ENCODE data around the gene YIPF2. TPM values are rescaled to one million over a fixed set of nuclear protein-coding genes. Genes with fewer than 3 reads are reported as not detected.
A peak's percentile ranks its signal among the peaks of the same experiment; 100 is the strongest.

Gene YIPF2
- total RNA-seq, 2 experiments from 2014 or later, result 21.1 to 21.7 TPM

DNA sequence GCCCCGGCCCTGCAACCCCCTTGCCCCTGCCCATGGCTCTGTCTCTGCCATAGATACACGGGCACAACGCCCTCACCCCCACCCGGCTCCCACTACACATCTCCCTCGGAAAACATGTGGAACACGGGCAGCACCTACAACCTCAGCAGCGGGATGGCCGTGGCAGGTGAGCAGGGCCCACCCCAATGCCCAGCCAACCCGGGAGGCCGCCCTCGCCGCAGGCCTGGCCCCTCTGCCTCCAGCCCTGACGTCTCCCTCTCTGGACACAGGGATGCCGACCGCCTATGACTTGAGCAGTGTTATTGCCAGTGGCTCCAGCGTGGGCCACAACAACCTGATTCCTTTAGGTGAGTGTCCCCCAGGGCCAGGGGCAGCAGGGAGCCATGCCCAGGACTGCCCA lies 7.7 kb downstream of the YIPF2 start:
- no peaks in the 10 kb centered on the region for H3K27me3 Mint-ChIP-seq
- H3K4me3 Mint-ChIP-seq, result no peak overlapping the region
- H3K4me1 ChIP-seq (ENCODE audit: insufficient read depth, low read length), result no peaks in the 10 kb centered on the region
- ATAC-seq (ENCODE audit: poor library complexity) (no peak), DNase-seq (peak in 1 of 14 experiments; percentile 23)
- no peaks in the 10 kb centered on the region for H3K9me3 Mint-ChIP-seq
- peaks cover 44% of the 10 kb centered on the region for H3K36me3 ChIP-seq (ENCODE audit: insufficient read depth, low read length)
- H3K27ac ChIP-seq (ENCODE audit: low read depth in 1 of 2, low read length in 2 of 2), result no peak overlapping the region
- H3K4me1 Mint-ChIP-seq (ENCODE audit: low read depth), result no peaks in the 10 kb centered on the region
- H3K9me3 ChIP-seq (ENCODE audit: control insufficient read depth in 1 of 2, insufficient read depth in 1 of 2, low read length in 2 of 2), result no peaks in the 10 kb centered on the region
- no peak for TF ChIP-seq CTCF (IDR thresholded peaks at IDR 0.05)
- CTCF ChIA-PET, result no interaction called here
- POLR2A ChIA-PET, result no interaction called here
- H3K27ac Mint-ChIP-seq, result no peak overlapping the region
- H3K4me3 ChIP-seq (ENCODE audit: low read length), result no peak overlapping the region
- H3K27me3 ChIP-seq (ENCODE audit: control insufficient read depth in 1 of 2, insufficient read depth in 2 of 2, low read length in 2 of 2), result no peaks in the 10 kb centered on the region
- intact Hi-C loops (cut with DNase I, micrococcal nuclease), result loop anchor here (10.0 kb wide), 2 partner anchors 46 to 454 kb away; partner anchors contain the start of genes CARM1 (in 1 of the 2) and SWSAP1 (in 1 of the 2)
- H3K36me3 Mint-ChIP-seq (ENCODE audit: low read depth), result peaks cover 42% of the 10 kb centered on the region

DNA sequence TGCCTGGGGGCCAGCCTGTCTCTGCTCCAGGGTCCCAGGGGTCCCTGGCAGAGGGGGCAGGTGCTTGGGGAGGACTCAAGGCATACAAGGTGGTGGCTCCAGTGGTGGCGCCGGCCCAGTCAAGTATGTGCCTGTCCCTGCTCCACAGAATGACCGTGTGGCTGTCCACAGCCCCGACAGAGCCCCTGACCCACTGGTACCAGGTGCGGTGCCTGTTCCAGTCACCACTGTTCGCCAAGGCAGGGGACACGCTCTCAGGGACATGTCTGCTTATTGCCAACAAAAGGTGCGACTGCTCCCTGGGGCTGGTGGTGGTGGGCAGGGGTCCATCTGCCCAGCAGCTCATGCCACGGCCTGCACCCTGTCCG lies 8.2 kb downstream of the YIPF2 start:
- Mint-ChIP-seq H3K4me1 (ENCODE audit: low read depth) (no peaks in the 10 kb centered on the region), H3K9me3 (no peaks in the 10 kb centered on the region), H3K27ac (no peak overlapping the region), H3K4me3 (no peak overlapping the region), H3K36me3 (ENCODE audit: low read depth) (peaks cover 39% of the 10 kb centered on the region), H3K27me3 (no peaks in the 10 kb centered on the region)
- ATAC-seq (ENCODE audit: poor library complexity) (no peak), DNase-seq (peak in 1 of 14 experiments; percentile 13)
- POLR2A ChIA-PET, result no interaction called here
- CTCF ChIA-PET, result no interaction called here
- H3K4me1 ChIP-seq (ENCODE audit: insufficient read depth, low read length), result no peaks in the 10 kb centered on the region
- H3K27ac ChIP-seq (ENCODE audit: low read depth in 1 of 2, low read length in 2 of 2), result no peak overlapping the region
- intact Hi-C loops (cut with DNase I, micrococcal nuclease), result loop anchor here (10.0 kb wide), 2 partner anchors 45 to 455 kb away; partner anchors contain the start of genes CARM1 (in 1 of the 2) and SWSAP1 (in 1 of the 2)
- no peak for TF ChIP-seq CTCF (IDR thresholded peaks at IDR 0.05)
- H3K9me3 ChIP-seq (ENCODE audit: control insufficient read depth in 1 of 2, insufficient read depth in 1 of 2, low read length in 2 of 2), result no peaks in the 10 kb centered on the region
- peaks cover 46% of the 10 kb centered on the region for H3K36me3 ChIP-seq (ENCODE audit: insufficient read depth, low read length)
- no peaks in the 10 kb centered on the region for H3K27me3 ChIP-seq (ENCODE audit: control insufficient read depth in 1 of 2, insufficient read depth in 2 of 2, low read length in 2 of 2)
- no peak overlapping the region for H3K4me3 ChIP-seq (ENCODE audit: low read length)

- Mint-ChIP-seq H3K27me3 (no peaks in the 10 kb centered on the region), H3K27ac (no peak overlapping the region), H3K4me3 (no peak overlapping the region), H3K9me3 (no peaks in the 10 kb centered on the region), H3K36me3 (ENCODE audit: low read depth) (peaks cover 33% of the 10 kb centered on the region), H3K4me1 (ENCODE audit: low read depth) (no peaks in the 10 kb centered on the region)
- no peak for DNase-seq
- POLR2A ChIA-PET, result no interaction called here
- H3K4me3 ChIP-seq (ENCODE audit: low read length), result no peak overlapping the region
- H3K36me3 ChIP-seq (ENCODE audit: insufficient read depth, low read length), result peaks cover 52% of the 10 kb centered on the region
- intact Hi-C loops (cut with DNase I, micrococcal nuclease), result loop anchor here (10.0 kb wide), 2 partner anchors 45 to 455 kb away; partner anchors contain the start of genes CARM1 (in 1 of the 2) and SWSAP1 (in 1 of the 2)
- H3K27me3 ChIP-seq (ENCODE audit: control insufficient read depth in 1 of 2, insufficient read depth in 2 of 2, low read length in 2 of 2), result no peaks in the 10 kb centered on the region
- CTCF ChIA-PET, result interaction anchor here (0.7 kb wide), 1 partner anchor 17 kb away, joined by 5 read pairs; no protein-coding TSS in a partner anchor
- no peak overlapping the region for H3K27ac ChIP-seq (ENCODE audit: low read depth in 1 of 2, low read length in 2 of 2)
- H3K9me3 ChIP-seq (ENCODE audit: control insufficient read depth in 1 of 2, insufficient read depth in 1 of 2, low read length in 2 of 2), result no peaks in the 10 kb centered on the region
- ATAC-seq (ENCODE audit: poor library complexity), result no peak
- H3K4me1 ChIP-seq (ENCODE audit: insufficient read depth, low read length), result no peaks in the 10 kb centered on the region
- TF ChIP-seq CTCF (IDR thresholded peaks at IDR 0.05), result no peak
Measured at GRCh38 chr19:10919352-10920287, 8.8 kb downstream of the YIPF2 start.
